Tibial nerve (tissue), 4 donors: ENCODE results near the gene SMAD3.
A peak's percentile ranks its signal among the peaks of the same experiment; 100 is the strongest.

Experiments
- CTCF ChIP-seq, 5 experiments: fragments of 200-600 bp in 3 of 5; fragments of 450-650 bp in 2 of 5; sonication (generic) in 3 of 5; IDR thresholded peaks; one replicate each; pipeline ENCODE4 v1.5.1; 2016 to 2019; ENCODE audit warnings: antibody characterized with exemption in 5 of 5, mild to moderate bottlenecking in 3 of 5, moderate library complexity in 2 of 5
- EP300 ChIP-seq, 2 donors: sonication (generic); formaldehyde crosslinking; IDR thresholded peaks; one replicate each; pipeline ENCODE4 v1.6.1; 2017; ENCODE audit warnings: antibody characterized with exemption in 2 of 2, mild to moderate bottlenecking in 1 of 2
- POLR2A ChIP-seq, 2 donors: fragments of 450-650 bp; IDR thresholded peaks; one replicate each; pipeline ENCODE4 v1.6.1; 2017; ENCODE audit warnings: antibody characterized with exemption in 2 of 2, mild to moderate bottlenecking in 2 of 2, moderate library complexity in 2 of 2

GRCh38 chr15:67065531-67066005 lies at the start of gene SMAD3:
- TF ChIP-seq CTCF (IDR thresholded peaks at IDR 0.05) (peak in 1 of 5 experiments; percentile 32), POLR2A (IDR thresholded peaks at IDR 0.05) (peak in 1 of 2 donors; percentile 75), EP300 (IDR thresholded peaks at IDR 0.05) (peak in 1 of 2 donors; percentile 69)
